HG03039 (cell line): ENCODE measurements around the gene PCIF1.
"Not testable (repeated sequence)": the region's sequence is repeated elsewhere in the genome, so short reads cannot be mapped to it uniquely, and the experiment has no call there.

Experiments used
- ATAC-seq: cut with Tn5 transposase; IDR thresholded peaks from one replicate; pipeline ENCODE4 v1.9.1; 2021; ENCODE audit warnings: mild to moderate bottlenecking, moderate library complexity; ENCODE audit not compliant: unreplicated experiment

The PCIF1 gene

DNA sequence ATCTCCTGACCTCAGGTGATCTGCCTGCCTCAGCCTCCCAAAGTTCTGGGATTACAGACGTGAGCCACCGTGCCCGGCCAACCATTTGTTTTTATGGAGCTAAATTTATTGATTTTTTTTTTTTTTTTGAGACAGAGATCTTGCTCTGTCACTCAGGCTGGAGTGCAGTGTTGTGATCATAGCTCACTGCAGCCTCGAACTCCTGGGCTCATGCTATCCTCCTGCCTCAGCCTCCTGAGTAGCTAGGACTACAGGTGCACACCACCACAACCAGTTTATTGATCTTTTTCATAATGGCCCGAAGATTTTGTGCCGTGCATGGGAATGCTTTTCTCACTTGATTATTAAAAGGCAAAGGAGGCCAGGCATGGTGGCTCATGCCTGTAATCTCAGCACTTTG, 54.3 kb downstream of the PCIF1 start:
- ATAC-seq: not testable (repeated sequence)

GRCh38 chr20:45991616-45992015, 57.1 kb downstream of the PCIF1 start:
- ATAC-seq: no peak

- no peak for ATAC-seq
Observed at GRCh38 chr20:45993197-45993951, 58.9 kb downstream of the PCIF1 start.

- no peak for ATAC-seq
Observed at GRCh38 chr20:45994761-45995493, 60.4 kb downstream of the PCIF1 start.

- not testable (repeated sequence) for ATAC-seq
Observed at GRCh38 chr20:45995495-45996097, 61.1 kb downstream of the PCIF1 start.

DNA sequence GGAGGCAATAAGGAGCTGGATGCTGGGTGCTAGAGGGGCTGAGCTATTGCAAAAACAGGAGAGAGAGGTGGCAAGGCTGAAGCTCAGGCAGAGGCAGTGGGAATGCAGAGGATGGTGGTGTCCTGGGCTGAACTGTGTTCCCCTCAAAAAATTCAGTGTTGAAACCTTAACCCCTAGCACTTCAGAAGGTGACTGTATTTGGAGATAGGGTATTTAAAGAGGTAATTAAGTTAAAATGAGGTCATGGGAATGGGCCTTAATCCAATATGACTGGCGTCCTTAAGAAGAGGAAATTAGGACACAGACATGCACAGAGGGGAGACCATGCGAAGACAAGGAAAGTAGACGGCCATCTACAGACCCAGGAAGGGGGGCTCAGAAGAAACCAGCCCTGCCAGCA, 62.7 kb downstream of the PCIF1 start:
- ATAC-seq: no peak
